A673 (cell line): ENCODE measurements around the gene MAGIX.

Experiments
- EZH2 ChIP-seq: fragments of 200-600 bp; sonication (generic); IDR thresholded peaks from 2 replicates; pipeline ENCODE4 v1.6.1; 2017; ENCODE audit warnings: borderline replicate concordance, low read depth, mild to moderate bottlenecking, mixed read lengths, antibody characterized with exemption, low read length; ENCODE audit not compliant: poor library complexity, severe bottlenecking
- TF ChIP-seq, protein P1 (sequence below): fragments of 300-800, 200-600 bp; sonication (generic); conservative IDR thresholded peaks from 2 replicates; pipeline ENCODE4 v1.5.1; 2017; ENCODE audit warnings: low read depth, mild to moderate bottlenecking, antibody characterized with exemption, low read length, moderate library complexity, mixed read lengths

- TF ChIP-seq, protein P1, sequence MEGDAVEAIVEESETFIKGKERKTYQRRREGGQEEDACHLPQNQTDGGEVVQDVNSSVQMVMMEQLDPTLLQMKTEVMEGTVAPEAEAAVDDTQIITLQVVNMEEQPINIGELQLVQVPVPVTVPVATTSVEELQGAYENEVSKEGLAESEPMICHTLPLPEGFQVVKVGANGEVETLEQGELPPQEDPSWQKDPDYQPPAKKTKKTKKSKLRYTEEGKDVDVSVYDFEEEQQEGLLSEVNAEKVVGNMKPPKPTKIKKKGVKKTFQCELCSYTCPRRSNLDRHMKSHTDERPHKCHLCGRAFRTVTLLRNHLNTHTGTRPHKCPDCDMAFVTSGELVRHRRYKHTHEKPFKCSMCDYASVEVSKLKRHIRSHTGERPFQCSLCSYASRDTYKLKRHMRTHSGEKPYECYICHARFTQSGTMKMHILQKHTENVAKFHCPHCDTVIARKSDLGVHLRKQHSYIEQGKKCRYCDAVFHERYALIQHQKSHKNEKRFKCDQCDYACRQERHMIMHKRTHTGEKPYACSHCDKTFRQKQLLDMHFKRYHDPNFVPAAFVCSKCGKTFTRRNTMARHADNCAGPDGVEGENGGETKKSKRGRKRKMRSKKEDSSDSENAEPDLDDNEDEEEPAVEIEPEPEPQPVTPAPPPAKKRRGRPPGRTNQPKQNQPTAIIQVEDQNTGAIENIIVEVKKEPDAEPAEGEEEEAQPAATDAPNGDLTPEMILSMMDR = no peak
- no peak for TF ChIP-seq EZH2
These were observed 45.8 kb downstream of the MAGIX start for GRCh38 chrX:49208399-49208798.
